HL-60/S4 treated with retinoic acid at 250 ng/mL for 4 days and 3 days (cell line): ENCODE results near the gene TSPAN1.

Source experiments
- in situ Hi-C: fragments of 300-500 bp; cut with MboI; formaldehyde crosslinking; loops from 2 replicates; pipeline ENCODE4 v1.7.0; 2022; ENCODE audit warnings: low sequenced_read_pairs

The TSPAN1 gene, protein sequence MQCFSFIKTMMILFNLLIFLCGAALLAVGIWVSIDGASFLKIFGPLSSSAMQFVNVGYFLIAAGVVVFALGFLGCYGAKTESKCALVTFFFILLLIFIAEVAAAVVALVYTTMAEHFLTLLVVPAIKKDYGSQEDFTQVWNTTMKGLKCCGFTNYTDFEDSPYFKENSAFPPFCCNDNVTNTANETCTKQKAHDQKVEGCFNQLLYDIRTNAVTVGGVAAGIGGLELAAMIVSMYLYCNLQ

DNA sequence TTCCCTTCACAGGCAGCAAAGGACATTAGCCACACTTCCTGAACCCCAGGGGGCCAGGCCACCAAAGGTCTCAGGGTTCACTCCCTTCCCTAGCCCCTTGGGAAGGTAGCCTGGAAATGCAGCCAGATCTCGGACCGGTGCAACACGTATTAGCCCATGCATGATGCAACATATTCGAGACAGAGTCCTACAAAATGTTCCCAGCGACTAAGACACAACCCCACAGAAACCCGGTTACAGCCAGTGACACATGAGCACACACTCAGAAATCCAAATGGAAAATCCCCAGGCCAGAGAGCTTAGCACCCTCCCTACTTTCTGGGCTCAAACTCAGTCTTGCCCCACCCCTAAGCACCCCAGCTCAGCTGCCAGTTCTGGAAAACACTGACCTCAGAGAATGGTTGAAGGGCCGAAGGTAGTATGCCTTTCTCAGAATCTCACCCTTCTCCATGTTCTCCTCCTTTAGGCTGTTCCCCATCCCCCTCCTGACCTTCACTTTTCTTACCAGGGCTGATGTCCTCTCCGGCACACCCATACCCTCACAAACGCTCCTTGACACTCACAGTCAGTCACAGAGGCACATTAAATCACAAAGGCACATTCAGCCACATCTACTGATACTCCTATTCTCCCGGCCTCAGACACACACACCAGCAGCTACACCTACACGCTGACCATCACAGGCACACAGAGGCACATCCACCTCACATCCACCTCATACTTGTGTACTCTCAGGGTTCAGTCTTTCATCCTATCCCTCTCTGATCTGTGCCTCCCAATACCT, at the start of gene TSPAN1:
TSPAN1 (plus strand) TSS at position 640 of the 784 bp plus-strand sequence. CDS start 6,021 bp downstream, outside the sequence.
- in situ Hi-C loops = loop anchor here (5.0 kb wide), 1 partner anchor 137 kb away; no protein-coding TSS in a partner anchor

DNA sequence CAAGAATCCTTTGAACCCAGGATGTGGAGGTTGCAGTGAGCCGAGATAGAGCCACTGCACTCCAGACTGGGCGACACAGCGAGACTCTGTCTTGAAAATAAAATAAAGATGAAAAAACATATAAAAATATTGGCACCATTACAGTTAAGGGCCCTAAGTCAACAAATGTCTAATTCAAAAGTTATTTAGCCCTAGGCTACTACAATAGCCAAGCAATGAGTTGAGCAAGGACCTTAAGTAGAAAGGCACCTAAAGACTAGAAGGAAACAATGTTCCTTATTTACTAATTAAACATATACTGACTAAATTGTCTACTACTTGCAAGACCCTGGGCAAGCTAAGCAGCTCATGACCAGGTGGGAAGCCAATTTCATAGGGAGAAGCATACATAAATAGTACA, 46.5 kb upstream of the TSPAN1 start:
- in situ Hi-C loops = no loop called here

DNA sequence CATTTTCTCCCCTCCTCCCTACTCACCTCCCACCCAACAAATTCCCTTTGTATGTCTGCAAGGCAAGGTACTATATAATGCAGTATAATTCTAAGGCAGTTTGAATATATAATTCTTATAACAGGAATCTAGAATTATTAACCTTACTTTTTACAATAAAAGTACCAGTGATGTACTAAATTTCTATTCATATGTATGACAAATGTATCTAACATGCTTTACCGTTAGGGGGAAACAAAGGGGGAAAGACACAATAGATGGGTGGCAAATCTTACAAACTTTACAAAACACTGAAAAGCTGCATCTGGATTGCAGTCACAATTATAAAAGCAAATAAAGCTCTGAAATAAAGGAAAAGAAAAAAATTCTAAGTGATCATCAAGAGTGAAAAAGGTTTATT, 44.8 kb upstream of the TSPAN1 start:
- in situ Hi-C loops = no loop called here

GRCh38 chr1:46130606-46131005, 44.3 kb upstream of the TSPAN1 start:
- in situ Hi-C loops = no loop called here

DNA sequence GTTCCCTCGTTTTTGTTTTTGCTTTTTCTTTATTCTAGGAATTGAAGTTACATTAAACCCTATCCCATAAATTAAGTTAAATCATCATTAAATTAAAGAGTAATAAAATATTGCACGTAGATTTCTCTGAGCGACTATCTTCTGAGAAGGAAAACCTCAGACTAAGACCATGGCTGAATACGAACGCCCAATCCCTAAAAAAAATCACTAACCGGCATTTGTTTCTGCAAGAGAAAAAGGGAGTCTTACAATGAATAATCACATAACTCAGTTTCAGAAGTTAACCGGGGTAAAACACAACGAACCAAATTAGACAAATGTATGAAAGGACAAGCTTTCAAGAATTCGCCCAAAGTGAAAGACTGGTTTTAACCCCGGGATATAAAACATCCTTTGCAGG, 43.8 kb upstream of the TSPAN1 start:
- in situ Hi-C loops = no loop called here

GRCh38 chr1:46131712-46132528, 43.0 kb upstream of the TSPAN1 start:
- in situ Hi-C loops = no loop called here

DNA sequence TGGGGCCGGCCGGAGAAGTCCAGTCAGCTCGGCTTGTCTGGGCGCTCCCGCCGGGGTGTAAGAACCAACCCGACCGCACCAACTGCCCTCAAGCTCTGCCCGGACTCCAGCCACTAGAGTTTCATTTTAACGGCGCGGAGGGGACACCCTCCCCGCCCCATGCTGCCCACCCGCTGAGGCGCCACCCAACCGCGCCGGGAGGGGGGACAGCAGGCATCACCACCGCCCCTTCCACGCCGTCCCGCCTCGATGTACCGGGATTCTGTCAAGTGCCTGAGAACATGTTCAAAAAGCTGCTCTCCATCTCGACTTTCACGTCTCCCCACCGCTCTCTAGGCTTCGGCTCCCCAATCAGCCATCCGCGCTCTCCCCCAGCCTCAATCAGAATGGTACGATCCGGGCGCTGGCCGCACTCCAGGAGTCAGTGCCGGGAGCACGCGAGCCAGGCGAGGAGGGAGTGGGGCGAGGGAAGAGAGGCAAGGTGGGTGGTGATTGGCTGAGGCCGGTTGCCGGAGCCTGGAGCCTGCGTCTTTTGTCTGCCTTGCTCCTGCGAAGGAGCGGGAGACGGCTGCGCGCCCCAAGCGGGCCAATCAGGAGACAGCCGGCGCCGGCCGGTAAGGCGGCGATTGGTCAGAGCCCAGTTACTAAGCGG, 42.2 kb upstream of the TSPAN1 start, which contains the start of gene PIK3R3:
PIK3R3 (minus strand) TSS at position 101 of the 652 bp plus-strand sequence. CDS start 677 bp downstream, outside the sequence.
- in situ Hi-C loops = no loop called here

GRCh38 chr1:46133181-46133658, 41.7 kb upstream of the TSPAN1 start:
- in situ Hi-C loops = no loop called here

DNA sequence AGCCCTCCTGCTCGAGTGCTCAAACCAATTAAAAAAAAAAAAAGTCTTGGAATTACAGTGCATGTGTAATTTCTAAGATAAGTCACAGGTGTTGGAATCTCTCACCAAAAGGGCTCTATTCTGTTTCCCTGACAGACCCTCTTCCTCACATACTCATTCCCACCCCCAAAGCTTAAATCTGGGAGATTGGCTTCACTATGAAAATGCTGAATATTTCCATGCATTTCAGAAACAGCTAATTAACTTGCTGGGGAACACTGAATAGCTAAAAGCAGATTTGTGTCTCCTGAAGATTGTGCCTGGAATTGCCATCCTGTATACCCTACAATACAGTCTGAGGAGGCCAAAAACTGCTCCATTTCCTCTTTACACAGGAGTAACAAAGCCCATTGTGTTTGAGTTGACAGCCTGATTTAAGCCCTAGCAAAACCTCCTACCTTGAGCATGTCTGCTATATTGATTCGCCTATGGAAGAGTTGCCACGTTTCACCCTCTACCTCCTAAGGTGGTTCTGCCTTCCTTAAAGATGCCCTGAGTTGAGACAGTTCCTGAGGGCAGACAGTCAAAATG, 41.0 kb upstream of the TSPAN1 start:
- in situ Hi-C loops = no loop called here

GRCh38 chr1:46134660-46135331, 40.1 kb upstream of the TSPAN1 start:
- in situ Hi-C loops = no loop called here

DNA sequence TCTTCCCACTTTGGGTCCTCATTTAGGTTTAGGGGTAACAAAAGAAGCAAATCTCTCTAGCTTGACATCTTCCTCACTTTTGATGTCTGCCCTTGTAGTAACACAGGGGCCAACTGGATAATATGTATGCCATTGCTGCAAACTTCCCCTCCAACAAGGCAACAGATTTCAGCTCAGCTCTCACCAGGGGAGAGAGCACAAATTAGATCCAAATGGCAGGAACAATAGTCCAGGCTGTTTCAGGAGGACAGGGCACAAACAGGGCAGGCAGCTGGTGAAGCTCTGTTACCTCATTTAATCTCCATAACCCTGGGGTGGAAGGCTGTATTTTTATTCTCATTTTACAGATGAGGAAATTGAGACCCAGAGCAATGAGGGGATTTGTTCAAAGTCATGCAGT, 38.2 kb upstream of the TSPAN1 start:
- in situ Hi-C loops = no loop called here

- in situ Hi-C loops = no loop called here
These were observed 37.0 kb upstream of the TSPAN1 start for GRCh38 chr1:46137916-46138315.

GRCh38 chr1:46148318-46148717, 26.6 kb upstream of the TSPAN1 start:
- in situ Hi-C loops = no loop called here

- in situ Hi-C loops = no loop called here
These were observed 24.8 kb upstream of the TSPAN1 start for GRCh38 chr1:46150085-46150484.

DNA sequence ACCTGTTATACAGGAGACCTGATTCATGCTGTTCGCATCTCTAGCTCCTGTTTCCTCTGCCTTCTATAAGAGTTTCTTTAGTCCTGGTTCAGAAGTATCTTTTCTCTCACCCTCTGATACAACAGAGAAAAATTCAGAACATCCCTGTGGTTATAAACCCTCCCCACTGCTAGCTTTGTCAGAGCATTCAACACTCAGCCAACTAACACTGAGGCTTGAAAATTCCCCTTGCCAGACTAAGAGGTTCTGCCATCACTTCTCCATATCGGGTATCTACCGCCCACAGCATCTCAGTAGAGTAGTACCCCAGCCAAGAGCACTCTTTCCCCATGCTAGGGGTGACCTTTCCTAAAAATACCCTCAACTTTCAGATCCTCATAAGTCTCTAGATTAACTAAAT, 22.9 kb upstream of the TSPAN1 start:
- in situ Hi-C loops = no loop called here

DNA sequence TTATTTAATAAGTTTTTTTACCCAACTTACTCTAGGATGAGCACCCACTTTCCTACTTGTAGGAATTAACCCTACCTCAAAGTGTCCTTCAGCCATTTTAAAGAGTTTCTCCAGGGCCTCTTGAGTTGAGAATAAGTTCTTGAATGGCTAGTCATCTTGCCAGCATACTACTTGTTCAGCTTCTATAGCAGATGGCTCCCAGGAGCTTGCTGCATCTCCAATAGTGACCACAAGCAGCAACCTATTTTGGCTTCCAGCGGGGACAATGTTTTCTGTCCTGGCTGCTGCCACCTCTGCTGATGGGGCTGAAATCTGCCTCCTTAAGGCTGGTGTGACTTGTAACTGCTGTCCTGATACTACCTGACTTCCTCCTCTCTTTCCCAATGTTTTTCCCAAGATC, 21.7 kb upstream of the TSPAN1 start:
- in situ Hi-C loops = no loop called here

- in situ Hi-C loops = no loop called here
These were observed 21.2 kb upstream of the TSPAN1 start for GRCh38 chr1:46153732-46154131.

DNA sequence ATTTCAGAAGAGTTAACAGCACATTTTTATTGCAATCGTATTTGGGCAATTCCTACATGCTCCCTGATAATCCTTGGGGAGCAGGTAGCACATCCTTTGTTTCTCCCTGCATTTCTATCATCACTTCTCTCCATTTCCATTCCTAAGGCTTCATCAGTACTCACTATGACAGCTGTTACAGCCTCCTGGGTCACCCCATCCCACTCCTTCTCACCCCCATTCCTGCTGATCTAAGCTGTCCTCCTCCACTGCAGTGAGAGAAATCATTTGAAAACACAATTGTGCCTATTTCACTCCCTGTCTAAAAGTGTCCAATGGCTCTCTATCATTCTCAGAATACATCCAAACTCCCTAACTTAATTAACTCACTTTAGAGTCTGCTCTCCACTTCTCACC, 17.0 kb upstream of the TSPAN1 start:
- in situ Hi-C loops = no loop called here

- in situ Hi-C loops = no loop called here
These were observed 16.3 kb upstream of the TSPAN1 start for GRCh38 chr1:46158312-46159281.
